ENCODE data around the gene NCAN. TPM values are rescaled to one million over a fixed set of nuclear protein-coding genes. Genes with fewer than 3 reads are reported as not detected.

NCAN gene
- total RNA-seq, 1 donor from 2014 or later: not detected

DNA sequence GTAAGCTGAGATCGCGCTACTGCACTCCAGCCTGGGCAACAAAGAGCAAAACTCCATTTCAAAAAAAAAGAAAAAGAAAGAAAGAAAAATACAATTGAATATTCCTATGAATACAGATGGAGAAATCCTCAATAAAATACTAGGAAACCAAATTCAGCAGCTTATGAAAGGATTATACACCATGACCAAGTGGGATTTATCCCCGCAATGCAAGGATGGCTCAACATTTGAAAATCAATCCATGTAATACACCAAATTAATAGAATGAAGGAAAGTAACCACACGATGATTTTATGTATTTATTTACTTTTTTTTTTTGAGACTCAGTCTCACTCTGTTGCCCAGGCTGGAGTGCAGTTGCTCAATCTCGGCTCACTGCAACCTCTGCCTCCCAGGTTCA lies 80.8 kb downstream of the NCAN start:
- ATAC-seq (ENCODE audit: low read depth) (no peak), DNase-seq (no peak)
- H3K36me3 Mint-ChIP-seq (ENCODE audit: low read depth): peaks cover 81% of the 10 kb centered on the region
- intact Hi-C loops (cut with micrococcal nuclease): no loop called here
- no peaks in the 10 kb centered on the region for H3K9me3 Mint-ChIP-seq
- TF ChIP-seq, protein P1, sequence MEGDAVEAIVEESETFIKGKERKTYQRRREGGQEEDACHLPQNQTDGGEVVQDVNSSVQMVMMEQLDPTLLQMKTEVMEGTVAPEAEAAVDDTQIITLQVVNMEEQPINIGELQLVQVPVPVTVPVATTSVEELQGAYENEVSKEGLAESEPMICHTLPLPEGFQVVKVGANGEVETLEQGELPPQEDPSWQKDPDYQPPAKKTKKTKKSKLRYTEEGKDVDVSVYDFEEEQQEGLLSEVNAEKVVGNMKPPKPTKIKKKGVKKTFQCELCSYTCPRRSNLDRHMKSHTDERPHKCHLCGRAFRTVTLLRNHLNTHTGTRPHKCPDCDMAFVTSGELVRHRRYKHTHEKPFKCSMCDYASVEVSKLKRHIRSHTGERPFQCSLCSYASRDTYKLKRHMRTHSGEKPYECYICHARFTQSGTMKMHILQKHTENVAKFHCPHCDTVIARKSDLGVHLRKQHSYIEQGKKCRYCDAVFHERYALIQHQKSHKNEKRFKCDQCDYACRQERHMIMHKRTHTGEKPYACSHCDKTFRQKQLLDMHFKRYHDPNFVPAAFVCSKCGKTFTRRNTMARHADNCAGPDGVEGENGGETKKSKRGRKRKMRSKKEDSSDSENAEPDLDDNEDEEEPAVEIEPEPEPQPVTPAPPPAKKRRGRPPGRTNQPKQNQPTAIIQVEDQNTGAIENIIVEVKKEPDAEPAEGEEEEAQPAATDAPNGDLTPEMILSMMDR (IDR thresholded peaks at IDR 0.05): no peak
- no peak overlapping the region for H3K4me3 Mint-ChIP-seq
- POLR2A ChIA-PET: no interaction called here
- CTCF ChIA-PET: no interaction called here
- H3K4me1 Mint-ChIP-seq: no peaks in the 10 kb centered on the region
- no peaks in the 10 kb centered on the region for H3K27me3 Mint-ChIP-seq
- H3K27ac Mint-ChIP-seq: no peak overlapping the region

DNA sequence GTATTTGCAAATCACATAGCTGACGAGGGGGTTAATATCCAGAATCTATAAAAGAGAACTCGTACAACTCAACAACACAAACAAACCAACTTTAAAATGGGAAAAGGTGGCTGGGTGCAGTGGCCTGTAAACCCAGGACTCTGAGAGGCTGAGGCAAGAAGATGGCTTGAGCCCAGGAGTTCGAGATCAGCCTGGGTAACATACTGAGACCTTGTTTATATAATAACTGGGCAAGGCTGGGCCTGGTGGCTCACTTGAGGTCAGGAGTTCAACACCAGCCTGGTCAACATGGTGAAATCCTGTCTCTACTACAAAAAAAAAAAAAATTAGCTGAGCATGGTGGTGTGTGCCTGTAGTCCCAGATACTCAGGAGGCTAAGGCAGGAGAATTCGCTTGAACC lies 83.2 kb downstream of the NCAN start:
- CTCF ChIA-PET: no interaction called here
- H3K27ac Mint-ChIP-seq: no peak overlapping the region

DNA sequence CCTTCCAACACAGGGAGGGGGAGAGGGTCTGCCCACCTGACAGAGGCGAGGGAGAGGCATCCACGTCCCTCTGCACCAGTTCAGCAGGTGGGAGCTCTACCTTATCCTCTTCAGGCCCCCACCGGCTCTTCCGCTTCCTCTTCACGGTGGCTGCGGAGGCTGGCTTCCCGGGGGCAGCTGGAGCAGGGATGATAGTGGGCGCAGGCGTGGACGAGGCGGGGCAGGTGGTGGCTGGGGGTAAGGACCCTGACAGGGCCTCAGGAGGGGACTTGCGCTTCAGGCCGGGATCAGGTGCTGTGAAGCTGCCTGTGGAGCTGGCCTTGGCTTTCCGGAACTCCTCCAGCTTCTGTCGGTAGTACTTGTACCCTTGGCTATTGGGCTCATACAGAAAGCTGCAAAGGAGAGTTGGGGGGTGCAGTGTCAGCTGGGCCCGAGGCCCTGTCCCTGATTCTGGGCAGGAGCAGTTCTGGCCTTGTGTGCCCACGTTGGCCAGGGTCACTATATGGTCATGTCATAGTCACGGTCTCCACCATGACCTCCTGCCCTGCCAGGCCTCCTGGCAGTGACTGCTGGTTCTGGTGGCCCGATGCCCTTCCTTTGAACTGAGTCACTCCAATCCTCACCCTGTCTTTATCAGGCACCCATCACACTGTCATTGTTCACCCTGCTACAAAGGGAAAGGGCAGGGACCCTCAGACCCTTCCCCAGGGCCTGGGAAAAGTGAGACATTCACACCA lies 85.4 kb downstream of the NCAN start:
- no peaks in the 10 kb centered on the region for H3K4me1 Mint-ChIP-seq
- ATAC-seq (ENCODE audit: low read depth): no peak

More for the DNA sequence above, 83.2 kb downstream of the NCAN start:
- DNase-seq (no peak), ATAC-seq (ENCODE audit: low read depth) (no peak)
- Mint-ChIP-seq H3K36me3 (ENCODE audit: low read depth) (peaks cover 74% of the 10 kb centered on the region), H3K4me1 (no peaks in the 10 kb centered on the region), H3K9me3 (no peaks in the 10 kb centered on the region), H3K4me3 (no peak overlapping the region), H3K27me3 (no peaks in the 10 kb centered on the region)
- TF ChIP-seq, protein P1 (IDR thresholded peaks at IDR 0.05): no peak
- intact Hi-C loops (cut with micrococcal nuclease): no loop called here
- POLR2A ChIA-PET: no interaction called here

DNA sequence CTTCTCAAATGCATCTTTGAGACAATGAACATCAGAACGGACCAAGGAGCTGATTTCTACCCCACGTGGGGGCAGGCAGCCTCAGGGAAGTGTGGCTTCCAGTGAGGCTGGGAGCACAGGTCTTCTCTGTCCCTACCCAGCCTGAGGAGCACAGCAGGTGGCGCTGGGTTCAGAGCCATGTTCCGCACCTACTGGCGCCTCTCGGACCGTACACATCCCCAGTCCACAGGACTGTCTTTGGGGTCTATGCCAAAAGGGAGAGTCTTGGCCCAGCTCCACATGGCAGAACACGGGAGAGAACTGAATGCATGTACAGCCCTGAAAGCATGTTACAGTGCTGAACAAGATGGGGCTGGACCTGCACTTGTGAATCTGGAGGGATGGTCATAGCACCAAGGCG lies 86.0 kb downstream of the NCAN start:
- DNase-seq (no peak), ATAC-seq (ENCODE audit: low read depth) (no peak)
- H3K27ac Mint-ChIP-seq: no peak overlapping the region
- no peaks in the 10 kb centered on the region for H3K9me3 Mint-ChIP-seq
- intact Hi-C loops (cut with micrococcal nuclease): no loop called here
- no peaks in the 10 kb centered on the region for H3K27me3 Mint-ChIP-seq
- H3K4me3 Mint-ChIP-seq: no peak overlapping the region
- H3K36me3 Mint-ChIP-seq (ENCODE audit: low read depth): peaks cover 71% of the 10 kb centered on the region
- POLR2A ChIA-PET: no interaction called here
- TF ChIP-seq, protein P1 (IDR thresholded peaks at IDR 0.05): no peak
- no peaks in the 10 kb centered on the region for H3K4me1 Mint-ChIP-seq
- CTCF ChIA-PET: no interaction called here

More for the DNA sequence above, 85.4 kb downstream of the NCAN start:
- no peaks in the 10 kb centered on the region for H3K27me3 Mint-ChIP-seq
- H3K27ac Mint-ChIP-seq: no peak overlapping the region
- CTCF ChIA-PET: no interaction called here
- intact Hi-C loops (cut with micrococcal nuclease): no loop called here
- H3K36me3 Mint-ChIP-seq (ENCODE audit: low read depth): peaks cover 73% of the 10 kb centered on the region
- POLR2A ChIA-PET: interaction anchor here (0.8 kb wide), 1 partner anchor 162 kb away, joined by 4 read pairs; no protein-coding TSS in a partner anchor
- H3K9me3 Mint-ChIP-seq: no peaks in the 10 kb centered on the region
- DNase-seq: no peak
- TF ChIP-seq, protein P1 (IDR thresholded peaks at IDR 0.05): no peak
- H3K4me3 Mint-ChIP-seq: no peak overlapping the region

DNA sequence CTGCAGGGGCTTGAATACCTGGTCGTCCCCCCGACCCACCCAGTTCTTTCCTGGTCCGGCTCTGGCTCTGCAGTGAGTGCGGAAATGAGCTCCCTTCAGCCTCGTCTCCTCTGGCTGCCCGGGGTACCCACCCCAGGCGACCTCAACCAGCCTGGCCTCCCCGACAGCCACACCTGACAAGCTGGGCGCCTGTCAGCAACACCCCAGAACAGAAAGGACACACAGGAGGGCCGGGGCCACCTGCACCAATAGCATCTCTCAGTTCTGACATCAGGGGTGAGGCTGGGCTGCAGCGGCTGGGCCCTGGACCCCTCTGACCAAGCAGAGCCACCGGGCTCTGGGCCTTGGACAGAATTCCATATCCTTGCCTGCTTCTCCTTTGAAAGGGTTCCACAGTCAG lies 88.9 kb downstream of the NCAN start:
- CTCF ChIA-PET: no interaction called here
- Mint-ChIP-seq H3K4me1 (no peaks in the 10 kb centered on the region), H3K27ac (no peak overlapping the region), H3K9me3 (no peaks in the 10 kb centered on the region), H3K27me3 (no peaks in the 10 kb centered on the region), H3K4me3 (no peak overlapping the region), H3K36me3 (ENCODE audit: low read depth) (peaks cover 72% of the 10 kb centered on the region)
- intact Hi-C loops (cut with micrococcal nuclease): no loop called here
- POLR2A ChIA-PET: no interaction called here
- no peak for DNase-seq
- ATAC-seq (ENCODE audit: low read depth): no peak
- TF ChIP-seq, protein P1 (IDR thresholded peaks at IDR 0.05): no peak

Other genes with a start within 250 kb of the NCAN start
- 121 and 122 TPM in 2 replicates for gene SUGP2, start 178.4 kb upstream of the NCAN start, total RNA-seq
- 33.3 and 37.9 TPM in 2 replicates for gene ARMC6, start 178.4 kb upstream of the NCAN start, total RNA-seq
- 14.2 and 17.5 TPM in 2 replicates for gene SLC25A42, start 148.0 kb upstream of the NCAN start, total RNA-seq
- gene TMEM161A, start 73.5 kb upstream of the NCAN start, total RNA-seq: 20.8 and 22.6 TPM in 2 replicates
- 11.7 and 15.5 TPM in 2 replicates for gene MEF2B, start 41.7 kb upstream of the NCAN start, total RNA-seq
- gene BORCS8, start 19.8 kb upstream of the NCAN start, total RNA-seq: 51.8 and 52.3 TPM in 2 replicates
- 95.4 and 96.9 TPM in 2 replicates for gene RFXANK, start 19.7 kb upstream of the NCAN start, total RNA-seq
- gene NR2C2AP, start 8.5 kb upstream of the NCAN start, total RNA-seq: 37.1 and 39.2 TPM in 2 replicates
- gene TM6SF2, start 61.3 kb downstream of the NCAN start, total RNA-seq: not detected in 2 replicates
- 68.6 and 73.0 TPM in 2 replicates for gene SUGP1, start 108.6 kb downstream of the NCAN start, total RNA-seq
- gene MAU2, start 108.9 kb downstream of the NCAN start, total RNA-seq: 107 and 126 TPM in 2 replicates
- 116 and 126 TPM in 2 replicates for gene GATAD2A, start 193.7 kb downstream of the NCAN start, total RNA-seq